Ammon's horn (tissue), 1 donor: Measurements from ENCODE around the gene ZNF214.

Source experiments
- DNase-seq: peaks from one replicate; pipeline ENCODE4 v3.0.0-alpha.2; 2016; ENCODE audit warnings: low spot score

Gene ZNF214

GRCh38 chr11:7020183-7020917 lies at the start of gene ZNF214, which contains the start of gene NLRP14:
Gene ZNF214, minus strand, starts transcription at chr11:7020346. Its CDS starts 17,511 bp downstream, at chr11:7002835.
Gene NLRP14, plus strand, starts transcription at chr11:7020479. Its CDS starts 18,108 bp downstream, at chr11:7038587.
- DNase-seq = peak; percentile 92

GRCh38 chr11:7062534-7062933 lies 42.4 kb upstream of the ZNF214 start:
- DNase-seq = no peak

GRCh38 chr11:7060868-7061267 lies 40.7 kb upstream of the ZNF214 start:
- DNase-seq = no peak

GRCh38 chr11:7057641-7058040 lies 37.5 kb upstream of the ZNF214 start:
- no peak for DNase-seq

- no peak for DNase-seq
Observed at GRCh38 chr11:7056828-7057513, 36.8 kb upstream of the ZNF214 start.

GRCh38 chr11:7050191-7050590 lies 30.0 kb upstream of the ZNF214 start:
- DNase-seq = no peak

GRCh38 chr11:7046474-7047175 lies 26.5 kb upstream of the ZNF214 start:
- no peak for DNase-seq

GRCh38 chr11:7034019-7034418 lies 13.9 kb upstream of the ZNF214 start:
- DNase-seq = no peak

GRCh38 chr11:7032692-7033091 lies 12.5 kb upstream of the ZNF214 start:
- no peak for DNase-seq

- DNase-seq = no peak
Observed at GRCh38 chr11:7031471-7031871, 11.3 kb upstream of the ZNF214 start.

- no peak for DNase-seq
Observed at GRCh38 chr11:7030836-7031235, 10.7 kb upstream of the ZNF214 start.

- no peak for DNase-seq
Observed at GRCh38 chr11:7028141-7028540, 8.0 kb upstream of the ZNF214 start.

GRCh38 chr11:7021318-7021717 lies 1.2 kb upstream of the ZNF214 start:
- DNase-seq = no peak

GRCh38 chr11:7019500-7020182 lies 505 bp downstream of the ZNF214 start:
- DNase-seq = no peak

- DNase-seq = no peak
Observed at GRCh38 chr11:7016011-7016410, 4.1 kb downstream of the ZNF214 start.

GRCh38 chr11:7014118-7014517 lies 6.0 kb downstream of the ZNF214 start:
- no peak for DNase-seq

GRCh38 chr11:7004482-7004881 lies 15.7 kb downstream of the ZNF214 start:
- peak; percentile 21 for DNase-seq

GRCh38 chr11:6995703-6996102 lies 24.4 kb downstream of the ZNF214 start:
- no peak for DNase-seq

GRCh38 chr11:6992457-6993417 lies 27.4 kb downstream of the ZNF214 start:
- no peak for DNase-seq

GRCh38 chr11:6992026-6992425 lies 28.1 kb downstream of the ZNF214 start:
- no peak for DNase-seq

- no peak for DNase-seq
Observed at GRCh38 chr11:6991227-6991626, 28.9 kb downstream of the ZNF214 start.
